HG03571 (cell line): ENCODE measurements around the gene NFIC.
"Not testable (repeated sequence)": the region's sequence is repeated elsewhere in the genome, so short reads cannot be mapped to it uniquely, and the experiment has no call there.

Experiments
- ATAC-seq: cut with Tn5 transposase; IDR thresholded peaks from one replicate; pipeline ENCODE4 v1.9.1; 2021; ENCODE audit not compliant: unreplicated experiment

The NFIC gene

DNA sequence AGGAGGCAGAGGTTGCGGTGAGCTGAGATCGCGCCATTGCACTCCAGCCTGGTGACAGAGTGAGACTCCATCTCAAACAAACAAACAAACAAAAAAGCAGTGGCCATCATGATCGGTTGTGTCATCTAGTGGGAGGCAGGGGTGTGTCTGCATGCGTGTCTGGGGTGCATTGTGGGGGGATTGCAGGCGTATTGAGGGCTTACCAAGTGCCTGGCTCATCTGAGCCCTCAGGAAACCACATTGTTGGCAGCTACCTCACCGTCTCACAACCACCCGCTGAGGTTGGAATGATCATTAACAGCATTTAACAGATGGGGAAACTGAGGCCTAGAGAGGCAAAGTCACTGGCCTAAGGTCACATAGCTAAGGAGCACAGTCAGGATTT is 30.5 kb downstream of the NFIC start:
- ATAC-seq, result no peak

- ATAC-seq, result no peak
Measured at GRCh38 chr19:3397266-3398022, 31.1 kb downstream of the NFIC start.

GRCh38 chr19:3398114-3398899 is 31.9 kb downstream of the NFIC start:
- no peak for ATAC-seq

DNA sequence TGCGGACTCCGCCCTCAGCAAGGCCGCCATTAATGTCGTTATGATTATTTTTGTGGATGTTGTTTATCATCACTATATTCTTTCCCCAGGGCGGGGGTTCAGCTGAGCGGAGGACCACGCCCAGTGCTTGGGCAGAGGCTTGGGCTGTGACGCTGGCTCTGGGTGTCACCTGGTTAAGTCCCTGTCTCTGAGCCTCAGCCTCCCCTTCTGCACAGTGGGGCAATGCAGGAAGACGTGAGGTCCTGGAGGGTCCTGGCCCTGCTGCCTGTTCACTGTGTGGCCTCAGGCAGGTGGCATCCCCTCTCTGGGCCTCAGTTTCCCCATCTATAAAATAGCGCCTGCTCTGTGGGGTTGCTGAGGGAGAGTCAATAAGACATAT is 32.5 kb downstream of the NFIC start:
- ATAC-seq, result no peak

- ATAC-seq, result not testable (repeated sequence)
Measured at GRCh38 chr19:3399311-3399710, 32.9 kb downstream of the NFIC start.

DNA sequence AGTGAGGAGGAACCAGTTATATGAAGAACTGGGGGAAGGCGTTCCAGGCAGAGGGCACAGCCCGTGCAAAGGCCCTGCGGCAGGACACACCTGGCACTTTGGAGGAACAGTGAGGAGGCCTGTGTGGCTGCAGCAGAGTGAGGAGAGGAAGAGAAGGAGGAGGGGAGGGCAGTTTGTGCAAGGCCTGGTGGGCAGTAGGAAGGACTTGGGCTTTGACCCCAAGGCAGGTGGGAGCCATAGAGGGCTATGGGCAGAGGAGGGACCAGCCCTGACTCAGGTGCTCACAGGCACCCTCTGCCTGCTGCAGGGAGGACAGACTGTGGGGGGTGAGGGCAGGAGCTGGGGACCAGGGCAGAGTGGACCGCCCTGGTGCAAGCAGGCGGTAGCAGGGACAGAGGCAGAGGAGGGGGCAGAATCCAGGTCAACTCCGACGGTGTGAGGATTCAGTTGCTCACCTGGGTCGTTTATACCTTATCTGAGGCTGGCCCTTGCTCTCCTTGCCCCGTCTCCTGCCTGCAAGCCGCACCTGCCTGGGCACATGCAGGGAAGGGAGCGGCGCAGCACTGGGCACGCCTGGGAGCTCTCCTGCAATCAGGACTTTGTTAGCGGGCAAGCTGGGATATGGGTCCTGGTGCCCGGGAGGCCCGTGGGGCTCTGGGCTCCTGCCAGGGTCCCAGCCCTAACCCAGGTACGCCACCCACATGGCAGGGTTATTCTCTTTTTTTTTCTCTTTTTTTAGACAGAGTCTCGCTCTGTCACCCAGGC is 34.8 kb downstream of the NFIC start:
- ATAC-seq, result no peak

GRCh38 chr19:3402631-3403443 is 36.5 kb downstream of the NFIC start:
- no peak for ATAC-seq

GRCh38 chr19:3403489-3404323 is 37.3 kb downstream of the NFIC start:
- no peak for ATAC-seq

GRCh38 chr19:3404324-3405260 is 38.2 kb downstream of the NFIC start:
- no peak for ATAC-seq

DNA sequence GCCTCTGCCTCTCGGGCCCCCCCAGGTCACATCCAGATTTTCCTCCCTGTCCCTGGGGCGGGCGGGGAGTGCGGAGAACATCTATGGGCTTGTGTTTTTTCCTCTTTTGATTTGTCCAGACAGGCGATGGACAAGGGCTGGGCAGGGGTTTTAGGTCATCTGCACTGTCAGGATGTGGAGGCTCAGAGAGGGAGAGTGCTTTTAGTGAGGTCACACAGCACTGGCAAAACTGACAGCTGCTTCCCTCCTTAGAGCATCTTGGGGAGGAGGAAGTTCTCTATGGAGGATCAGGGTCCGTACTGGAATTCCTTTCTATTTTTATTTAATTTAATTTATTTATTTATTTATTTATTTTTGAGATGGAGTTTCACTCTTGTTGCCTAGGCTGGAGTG is 38.9 kb downstream of the NFIC start:
- no peak for ATAC-seq

DNA sequence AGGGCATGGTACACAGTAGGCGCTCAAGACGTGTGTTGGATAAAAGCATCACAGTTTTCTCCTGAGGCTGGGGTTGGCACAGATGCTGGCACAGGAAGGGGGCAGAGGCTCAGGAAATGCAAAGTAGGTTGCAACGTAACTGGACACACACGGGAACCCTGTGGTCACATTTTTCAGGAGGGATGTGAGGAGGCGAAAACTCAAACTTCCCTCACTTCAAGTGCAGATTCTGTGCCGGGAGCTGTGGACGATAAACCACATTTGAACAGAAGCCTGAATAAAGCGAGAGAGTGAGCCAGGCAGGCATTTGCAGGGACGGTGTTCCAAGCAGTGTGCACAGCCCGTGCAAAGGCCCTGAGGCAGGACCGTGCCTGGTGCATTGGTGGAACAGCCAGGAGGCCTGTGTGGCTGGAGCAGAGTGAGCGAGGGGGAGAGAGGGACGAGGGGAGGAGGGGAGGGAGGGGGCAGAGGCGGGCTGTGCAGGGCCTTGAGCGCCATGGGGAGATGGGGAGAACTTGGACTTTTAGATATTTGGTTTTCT is 40.3 kb downstream of the NFIC start:
- no peak for ATAC-seq

GRCh38 chr19:3407556-3408516 is 41.5 kb downstream of the NFIC start:
- no peak for ATAC-seq

DNA sequence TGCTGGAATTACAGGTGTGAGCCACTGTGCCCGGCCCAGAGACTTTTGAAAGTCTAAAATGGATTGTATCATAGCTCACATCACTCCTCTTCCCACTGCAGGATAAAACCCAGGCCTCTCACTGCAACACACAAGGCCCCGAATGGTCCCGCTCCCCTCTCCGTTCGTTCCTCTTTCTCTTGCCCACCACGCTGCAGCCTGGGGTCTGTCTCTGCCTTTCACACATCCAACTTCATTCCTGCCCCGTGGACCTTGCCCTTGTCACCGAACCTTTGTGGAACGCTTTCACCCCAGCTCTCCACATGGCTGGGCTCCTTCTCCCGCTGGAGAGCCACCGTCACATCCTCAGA is 42.6 kb downstream of the NFIC start:
- no peak for ATAC-seq

- no peak for ATAC-seq
Measured at GRCh38 chr19:3409346-3410064, 43.1 kb downstream of the NFIC start.

DNA sequence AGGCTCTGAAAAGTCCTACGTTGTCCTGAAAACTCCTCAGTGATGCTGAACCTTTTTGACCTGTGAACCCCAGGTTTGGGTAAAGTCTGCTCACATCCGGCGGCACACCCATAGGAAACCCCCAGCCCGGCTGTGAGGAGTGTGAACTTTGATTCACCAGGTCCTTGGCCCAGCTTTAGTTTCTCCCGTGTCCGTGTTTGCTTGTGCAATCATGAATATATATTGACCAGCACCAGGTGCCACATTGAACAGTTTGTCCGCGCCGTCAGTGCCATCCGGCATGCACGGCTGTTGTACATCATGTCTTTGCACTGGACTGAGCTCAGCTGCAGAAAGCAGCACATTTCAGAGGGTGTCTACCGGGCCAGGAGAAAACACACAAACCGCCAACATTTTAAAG is 45.3 kb downstream of the NFIC start:
- ATAC-seq, result no peak

GRCh38 chr19:3412066-3412465 is 45.7 kb downstream of the NFIC start:
- ATAC-seq, result no peak

DNA sequence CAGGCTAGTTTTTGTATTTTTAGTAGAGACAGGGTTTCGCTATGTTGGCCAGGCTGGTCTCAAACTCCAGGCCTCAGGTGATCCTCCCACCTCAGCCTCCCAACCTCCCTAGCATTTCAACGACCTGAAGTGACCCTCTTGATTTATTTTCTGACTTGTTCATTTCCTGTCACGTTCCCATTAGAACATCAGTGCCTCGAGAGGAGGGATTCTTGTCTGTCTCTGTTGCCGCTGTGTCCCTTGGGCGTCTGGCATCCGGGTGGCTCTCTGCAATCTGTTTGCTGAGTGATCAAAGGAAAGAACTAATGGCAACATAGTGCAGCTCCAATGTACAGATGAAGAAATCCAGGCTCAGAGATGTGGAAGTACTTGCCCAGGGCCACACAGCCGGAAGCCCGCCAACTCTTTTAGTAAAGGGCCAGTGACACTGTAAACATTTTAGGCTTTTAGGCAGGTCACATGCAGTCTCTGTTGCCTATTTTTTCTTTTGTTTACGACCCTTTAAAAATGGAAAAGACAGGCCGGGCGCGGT is 47.5 kb downstream of the NFIC start:
- no peak for ATAC-seq
